ENCODE measurements around the gene KRTAP21-3.

KRTAP21-3 gene

GRCh38 chr21:30707409-30707808 is 11.2 kb downstream of the KRTAP21-3 start:
- no peak for TF ChIP-seq JUND (IDR thresholded peaks at IDR 0.05; ENCODE audit: low read depth)
- in situ Hi-C loops (cut with HindIII; ENCODE audit: low pct_unique_long_range_greater_than_20kb, low sequenced_read_pairs): no loop called here
- DNase-seq (ENCODE audit: low read depth in 1 of 2, low spot score in 1 of 2): no peak

- DNase-seq (ENCODE audit: low read depth in 1 of 2, low spot score in 1 of 2): peak in 1 of 2 experiments; percentile 75
- TF ChIP-seq JUND (IDR thresholded peaks at IDR 0.05; ENCODE audit: low read depth): no peak
- in situ Hi-C loops (cut with HindIII; ENCODE audit: low pct_unique_long_range_greater_than_20kb, low sequenced_read_pairs): no loop called here
Measured at GRCh38 chr21:30695956-30696355, 22.6 kb downstream of the KRTAP21-3 start.

GRCh38 chr21:30689822-30690221 is 28.8 kb downstream of the KRTAP21-3 start:
- DNase-seq (ENCODE audit: low read depth in 1 of 2, low spot score in 1 of 2): no peak
- TF ChIP-seq JUND (IDR thresholded peaks at IDR 0.05; ENCODE audit: low read depth): no peak
- in situ Hi-C loops (cut with HindIII; ENCODE audit: low pct_unique_long_range_greater_than_20kb, low sequenced_read_pairs): no loop called here

DNA sequence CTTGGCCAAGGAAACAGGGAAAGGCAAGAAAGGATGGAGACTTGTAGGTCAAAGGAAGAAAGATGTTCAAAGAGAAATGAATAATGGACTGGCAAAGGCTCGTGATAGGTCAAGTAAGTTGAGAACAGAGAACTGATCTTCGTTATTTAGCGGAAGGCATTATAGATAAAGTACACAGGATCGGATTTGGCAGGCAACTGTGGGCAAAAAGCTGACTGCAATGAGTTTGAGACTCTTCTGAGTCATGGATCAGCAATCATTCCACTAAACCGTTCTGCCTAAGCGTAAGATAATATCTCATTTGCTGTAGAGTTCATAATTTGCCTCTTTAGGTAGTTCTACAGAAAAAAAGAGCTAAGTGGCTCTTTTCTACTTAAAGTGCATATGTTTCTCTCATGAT is 34.1 kb downstream of the KRTAP21-3 start:
- in situ Hi-C loops (cut with HindIII; ENCODE audit: low pct_unique_long_range_greater_than_20kb, low sequenced_read_pairs): no loop called here
- no peak for TF ChIP-seq JUND (IDR thresholded peaks at IDR 0.05; ENCODE audit: low read depth)
- DNase-seq (ENCODE audit: low read depth in 1 of 2, low spot score in 1 of 2): no peak

DNA sequence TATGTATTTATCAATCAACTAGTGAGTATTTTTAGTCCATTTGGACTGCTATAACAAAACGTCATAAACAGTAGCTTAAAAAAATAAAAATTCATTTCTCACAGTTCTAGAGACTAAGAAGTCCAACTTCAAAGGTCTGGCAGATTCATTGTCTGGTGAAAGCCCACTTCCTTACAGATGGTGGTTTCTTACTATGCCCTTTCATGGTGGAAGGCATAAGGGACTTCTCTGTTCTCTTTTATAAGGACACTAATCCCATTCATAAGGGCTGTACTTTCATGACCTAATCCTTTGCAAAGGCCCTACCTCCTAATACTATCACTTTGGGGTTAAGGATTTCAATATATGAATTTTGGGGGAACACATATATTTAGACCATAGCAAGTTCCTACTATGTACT is 38.0 kb downstream of the KRTAP21-3 start:
- DNase-seq (ENCODE audit: low read depth in 1 of 2, low spot score in 1 of 2): no peak
- in situ Hi-C loops (cut with HindIII; ENCODE audit: low pct_unique_long_range_greater_than_20kb, low sequenced_read_pairs): no loop called here
- no peak for TF ChIP-seq JUND (IDR thresholded peaks at IDR 0.05; ENCODE audit: low read depth)

- TF ChIP-seq JUND (IDR thresholded peaks at IDR 0.05; ENCODE audit: low read depth): no peak
- DNase-seq (ENCODE audit: low read depth in 1 of 2, low spot score in 1 of 2): no peak
- in situ Hi-C loops (cut with HindIII; ENCODE audit: low pct_unique_long_range_greater_than_20kb, low sequenced_read_pairs): no loop called here
Measured at GRCh38 chr21:30676737-30677136, 41.8 kb downstream of the KRTAP21-3 start.

DNA sequence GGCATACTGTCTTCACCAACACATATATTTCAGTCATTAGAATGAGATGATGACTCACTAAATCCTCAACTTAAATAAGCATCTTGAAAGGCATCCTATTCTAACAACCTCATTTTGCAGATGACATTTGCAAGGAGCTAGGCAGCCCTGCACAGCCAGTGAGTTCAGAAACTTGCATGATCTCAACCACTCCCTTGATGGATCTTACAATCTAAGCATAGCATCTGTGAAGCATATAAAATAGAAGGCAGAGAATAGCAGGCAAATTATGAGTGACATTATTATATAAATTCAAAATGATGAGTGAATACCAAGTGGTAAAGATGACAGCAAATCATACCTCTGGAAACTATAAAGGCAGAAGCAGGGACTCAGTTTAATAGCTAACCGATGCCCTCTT is 44.3 kb downstream of the KRTAP21-3 start:
- DNase-seq (ENCODE audit: low read depth in 1 of 2, low spot score in 1 of 2): no peak
- TF ChIP-seq JUND (IDR thresholded peaks at IDR 0.05; ENCODE audit: low read depth): no peak
- in situ Hi-C loops (cut with HindIII; ENCODE audit: low pct_unique_long_range_greater_than_20kb, low sequenced_read_pairs): no loop called here

DNA sequence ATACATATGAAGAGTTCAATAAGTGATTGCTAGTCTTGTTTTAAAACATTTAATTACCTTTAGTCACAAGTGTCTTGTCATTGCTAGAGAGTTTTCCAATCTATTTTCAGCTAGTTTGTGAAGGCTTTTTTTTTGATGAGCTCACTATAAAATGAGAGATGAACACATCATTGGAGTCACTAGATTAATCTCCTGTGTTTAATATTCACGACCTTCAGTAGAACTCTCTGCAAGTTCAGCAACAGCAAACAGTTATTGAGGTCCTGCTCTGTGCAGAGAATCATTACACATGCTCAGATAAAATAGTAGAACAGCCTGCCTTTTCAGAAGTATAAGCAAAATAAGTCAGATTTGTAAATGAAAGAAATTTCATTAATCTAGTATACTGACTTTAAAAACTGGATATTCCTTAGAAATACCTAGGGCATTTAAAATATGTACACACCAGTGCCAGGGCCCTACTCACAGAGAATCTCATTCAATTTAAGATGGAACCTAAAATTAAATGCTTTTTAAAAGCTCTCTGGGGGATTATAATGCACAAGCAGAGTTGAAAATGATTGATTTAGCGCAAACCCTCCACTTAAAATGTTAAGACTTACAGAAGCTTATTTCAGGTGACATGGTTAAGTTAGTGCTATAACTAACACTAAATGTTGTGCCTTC is 45.5 kb downstream of the KRTAP21-3 start:
- in situ Hi-C loops (cut with HindIII; ENCODE audit: low pct_unique_long_range_greater_than_20kb, low sequenced_read_pairs): no loop called here
- TF ChIP-seq JUND (IDR thresholded peaks at IDR 0.05; ENCODE audit: low read depth): no peak
- DNase-seq (ENCODE audit: low read depth in 1 of 2, low spot score in 1 of 2): no peak

GRCh38 chr21:30668776-30669175 is 49.8 kb downstream of the KRTAP21-3 start:
- no peak for DNase-seq (ENCODE audit: low read depth in 1 of 2, low spot score in 1 of 2)
- in situ Hi-C loops (cut with HindIII; ENCODE audit: low pct_unique_long_range_greater_than_20kb, low sequenced_read_pairs): no loop called here
- no peak for TF ChIP-seq JUND (IDR thresholded peaks at IDR 0.05; ENCODE audit: low read depth)
